T-helper 1 cell treated with Interleukin-12 subunit alpha and Interleukin-12 subunit beta and Interleukin-4 antibody, amounts not matched to agents 30 ng/mL and 1 ng/mL, for 36 hours (primary cell): ENCODE data around the gene CHPT1. TPM values are rescaled to one million over a fixed set of nuclear protein-coding genes. Genes with fewer than 3 reads are reported as not detected.
"Not testable (repeated sequence)": the region's sequence is repeated elsewhere in the genome, so short reads cannot be mapped to it uniquely, and the experiment has no call there.

Experiments used
- intact Hi-C: fragments of 100-400 bp; cut with micrococcal nuclease; formaldehyde crosslinking; loops from one replicate; pipeline ENCODE4 v1.15.1; 2024
- total RNA-seq: library from RNA; stranded (reverse); gene quantifications from 2 replicates; pipeline ENCODE4 v1.2.3, GENCODE V29; 2022

Gene CHPT1
- total RNA-seq, 1 donor from 2014 or later = 5.2 TPM

DNA sequence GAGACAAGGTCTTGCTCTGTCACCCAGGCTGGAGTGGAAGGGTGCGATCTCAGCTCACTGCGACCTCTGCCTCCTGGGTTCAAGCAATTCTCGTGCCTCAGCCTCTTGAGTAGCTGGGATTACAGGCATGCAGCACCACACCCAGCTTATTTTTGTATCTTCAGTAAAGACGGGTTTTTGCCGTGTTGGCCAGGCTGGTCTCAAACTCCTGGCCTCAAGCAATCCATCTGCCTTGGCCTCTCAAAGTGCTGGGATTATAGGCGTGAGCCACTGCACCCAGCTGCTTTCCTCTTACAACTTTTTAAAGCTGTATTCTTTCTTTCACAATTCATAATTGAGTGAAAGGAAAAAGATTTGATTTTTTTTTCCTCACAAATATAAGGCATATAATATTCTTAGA is 15.8 kb upstream of the CHPT1 start:
- intact Hi-C loops = not testable (repeated sequence)

DNA sequence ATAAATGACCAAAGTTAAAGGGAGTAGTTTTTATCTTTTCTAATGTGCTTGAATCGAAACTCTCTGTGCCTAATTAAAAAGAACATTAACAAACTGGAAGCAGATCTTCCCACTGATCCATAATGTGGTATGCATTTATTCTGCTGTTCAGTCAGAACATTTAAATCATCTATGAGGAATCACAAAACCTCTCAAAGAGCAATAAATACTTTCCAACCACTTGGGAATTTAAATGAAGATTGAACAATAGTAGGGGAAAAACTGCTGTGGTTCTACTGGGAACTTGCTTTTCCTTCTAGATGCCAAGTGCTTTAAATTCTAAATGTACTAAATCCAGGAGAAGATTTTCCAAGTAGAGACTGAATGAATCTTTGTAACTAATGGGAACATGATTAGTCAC is 12.3 kb upstream of the CHPT1 start:
- intact Hi-C loops = no loop called here

DNA sequence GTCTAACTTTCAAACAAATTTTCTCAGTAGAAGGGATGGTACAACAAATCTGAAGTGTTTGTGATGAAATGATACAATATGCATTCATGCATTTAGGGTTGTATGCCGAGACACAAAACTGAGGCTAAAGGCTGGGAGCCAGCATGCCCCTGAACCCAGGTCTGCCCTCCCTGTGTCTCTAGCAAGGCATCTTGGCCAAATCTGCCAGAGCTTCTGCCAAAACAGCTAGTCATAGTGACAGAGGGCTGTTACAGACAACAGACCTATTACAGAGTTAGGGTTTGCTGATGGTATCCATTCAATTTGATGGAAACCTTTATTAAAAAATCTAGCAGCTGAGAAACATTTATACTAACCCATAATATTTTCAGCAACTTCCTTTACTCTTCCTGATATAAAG is 11.3 kb upstream of the CHPT1 start:
- intact Hi-C loops = no loop called here

GRCh38 chr12:101690544-101691098 is 6.8 kb upstream of the CHPT1 start:
- intact Hi-C loops = loop anchor here (10.0 kb wide), 1 partner anchor 374 kb away; the partner anchor contains the start of gene WASHC3

GRCh38 chr12:101691503-101692096 is 5.8 kb upstream of the CHPT1 start:
- intact Hi-C loops = loop anchor here (10.0 kb wide), 1 partner anchor 373 kb away; the partner anchor contains the start of gene WASHC3

DNA sequence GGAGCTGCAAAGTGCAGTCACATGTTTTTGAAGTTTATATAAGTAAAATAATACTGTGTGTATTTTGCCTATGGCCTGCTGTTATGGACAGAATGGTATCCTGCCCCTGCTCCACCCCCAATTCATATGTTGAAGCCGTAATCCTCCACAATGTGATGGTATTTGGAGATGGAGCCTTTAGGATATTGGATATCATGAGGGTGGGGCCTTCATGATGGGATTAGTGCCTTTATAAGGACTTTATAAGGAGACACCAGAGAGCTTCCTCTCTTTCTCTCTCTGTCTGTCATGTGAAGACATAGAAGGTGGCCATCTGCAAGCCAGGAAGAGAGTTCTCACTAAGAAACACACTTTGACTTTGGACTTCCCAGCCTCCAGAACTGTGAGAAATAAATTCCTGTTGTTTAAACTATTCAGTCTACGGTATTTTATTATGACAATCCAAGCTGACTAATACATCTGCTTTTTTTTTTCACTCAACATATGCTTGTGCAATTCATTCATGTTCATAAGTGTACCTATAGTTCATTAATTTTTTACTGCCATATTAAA is 3.1 kb upstream of the CHPT1 start:
- intact Hi-C loops = loop anchor here (10.0 kb wide), 1 partner anchor 370 kb away; the partner anchor contains the start of gene WASHC3

DNA sequence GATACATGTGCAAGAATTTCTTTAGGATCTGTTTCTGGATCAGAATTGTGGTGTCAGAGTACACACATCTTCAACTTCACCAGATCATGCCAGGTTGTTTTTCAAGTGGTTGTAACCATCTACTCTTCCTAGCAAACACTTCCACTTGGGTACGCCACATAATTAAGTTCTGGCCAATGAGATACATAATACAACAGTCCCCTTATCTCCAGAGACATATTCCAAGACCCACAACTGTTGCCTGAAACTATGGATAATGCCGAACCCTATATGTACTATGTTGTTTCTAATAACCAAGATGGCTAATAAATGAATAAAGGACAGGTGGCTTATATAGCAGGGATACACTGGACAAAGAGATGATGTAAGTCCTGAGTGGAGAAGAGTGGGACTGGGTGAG is 2.5 kb upstream of the CHPT1 start:
- intact Hi-C loops = loop anchor here (5.0 to 10.0 kb wide), 2 partner anchors 370 to 427 kb away; partner anchors contain the start of genes NUP37, PARPBP and WASHC3

DNA sequence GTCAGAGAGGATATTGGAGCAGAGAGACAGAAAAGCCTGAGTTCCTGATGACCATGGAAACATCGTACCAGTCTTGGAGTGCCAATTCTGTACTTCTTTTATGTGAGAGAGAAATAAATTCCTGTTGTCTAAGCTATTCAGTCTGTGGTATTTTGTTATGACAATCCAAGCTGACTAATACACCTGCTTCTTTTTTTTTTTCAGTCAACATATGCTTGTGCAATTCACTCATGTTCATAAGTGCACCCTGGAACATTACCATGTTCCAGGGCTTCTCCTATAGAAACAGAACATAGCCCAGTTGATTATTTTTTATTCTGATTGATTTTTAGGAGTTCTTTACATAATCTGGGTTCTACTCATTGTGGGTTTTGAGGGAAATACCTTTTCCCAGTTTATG is 1.7 kb upstream of the CHPT1 start:
- intact Hi-C loops = loop anchor here (2.0 to 10.0 kb wide), 5 partner anchors 77 to 427 kb away; partner anchors contain the start of genes GNPTAB, NUP37, PARPBP and WASHC3

GRCh38 chr12:101696251-101697196 is 916 bp upstream of the CHPT1 start:
- intact Hi-C loops = loop anchor here (1.0 to 10.0 kb wide), 8 partner anchors 25 to 426 kb away; partner anchors contain the start of genes GNPTAB, NUP37, PARPBP and UTP20

- intact Hi-C loops = loop anchor here (1.0 to 10.0 kb wide), 9 partner anchors 27 to 424 kb away; partner anchors contain the start of genes GNPTAB, NUP37, PARPBP and UTP20
Observed at GRCh38 chr12:101697930-101698799, 725 bp downstream of the CHPT1 start.

GRCh38 chr12:101698800-101699347 is 1.4 kb downstream of the CHPT1 start:
- intact Hi-C loops = loop anchor here (2.0 to 10.0 kb wide), 3 partner anchors 60 to 423 kb away; partner anchors contain the start of genes NUP37, PARPBP and WASHC3

GRCh38 chr12:101700299-101700820 is 2.9 kb downstream of the CHPT1 start:
- intact Hi-C loops = no loop called here

DNA sequence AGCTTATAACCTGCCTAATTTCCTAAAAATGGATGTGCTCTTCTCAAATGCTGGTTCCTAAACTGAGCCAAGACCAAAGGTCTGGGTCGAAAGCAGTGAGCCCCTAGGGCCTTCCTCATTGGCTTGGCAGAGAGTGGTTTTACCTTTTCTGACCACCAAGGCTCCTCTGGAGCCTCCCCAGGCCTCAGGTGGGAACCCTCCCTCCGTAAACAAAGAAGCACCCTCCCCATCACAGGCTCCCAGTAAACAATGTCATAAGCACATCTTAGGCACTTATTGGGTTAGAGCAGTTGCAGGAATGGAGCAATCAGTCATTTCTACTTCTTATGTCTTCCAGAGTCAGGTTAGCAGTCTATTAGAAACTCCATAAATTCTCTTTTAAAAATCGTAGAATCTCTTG is 6.0 kb downstream of the CHPT1 start:
- intact Hi-C loops = no loop called here

GRCh38 chr12:101706403-101706802 is 9.0 kb downstream of the CHPT1 start:
- intact Hi-C loops = no loop called here

DNA sequence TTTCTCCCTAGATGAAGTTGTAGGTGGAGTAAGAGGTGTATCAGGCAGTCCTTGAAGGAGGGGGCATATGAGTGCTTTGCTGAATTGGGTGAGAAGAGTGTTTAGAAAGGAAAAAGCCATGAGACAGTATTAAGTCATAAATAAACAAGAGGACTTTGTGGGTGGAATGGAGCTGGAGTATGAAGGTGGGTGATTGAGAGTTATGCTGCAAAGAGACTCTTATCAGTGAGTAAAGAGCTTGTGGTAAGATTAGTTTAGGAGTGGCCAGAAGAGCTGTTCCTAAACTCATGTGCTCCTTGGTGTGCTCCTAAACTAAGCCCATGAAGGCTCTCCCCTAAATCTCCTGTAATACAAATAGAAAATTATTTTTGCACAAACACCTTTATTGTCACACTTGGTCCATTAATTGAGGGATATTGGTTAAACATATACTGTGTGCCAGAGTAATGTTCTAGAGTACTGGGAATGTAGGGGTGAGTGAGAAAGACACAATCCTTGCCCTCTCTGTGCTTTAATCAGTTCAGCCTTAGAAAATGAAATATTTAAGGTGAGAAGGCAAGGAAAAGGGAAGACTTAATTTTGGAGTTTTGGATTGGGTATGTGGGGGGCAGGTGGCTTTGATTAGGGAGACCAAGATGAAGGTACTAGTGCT is 9.8 kb downstream of the CHPT1 start:
- intact Hi-C loops = no loop called here

DNA sequence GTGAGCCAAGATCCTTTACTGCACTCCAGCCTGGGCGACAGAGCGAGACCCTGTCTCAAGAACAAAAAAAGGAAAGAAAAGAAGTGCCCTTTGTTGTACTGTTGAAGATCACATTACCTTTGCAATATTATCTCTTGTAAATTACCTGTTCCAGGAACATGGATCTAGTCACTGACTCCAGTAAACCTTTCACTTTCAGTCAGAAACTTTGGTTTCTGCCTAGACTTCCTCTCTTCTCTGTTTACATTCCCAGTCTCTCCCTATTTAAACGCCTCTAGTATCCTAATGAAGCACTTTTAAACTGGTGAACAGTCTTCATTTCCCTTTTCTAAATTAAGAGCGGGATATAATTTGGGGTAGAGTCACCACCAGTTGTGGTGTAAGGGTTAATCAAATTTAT is 12.8 kb downstream of the CHPT1 start:
- intact Hi-C loops = no loop called here

DNA sequence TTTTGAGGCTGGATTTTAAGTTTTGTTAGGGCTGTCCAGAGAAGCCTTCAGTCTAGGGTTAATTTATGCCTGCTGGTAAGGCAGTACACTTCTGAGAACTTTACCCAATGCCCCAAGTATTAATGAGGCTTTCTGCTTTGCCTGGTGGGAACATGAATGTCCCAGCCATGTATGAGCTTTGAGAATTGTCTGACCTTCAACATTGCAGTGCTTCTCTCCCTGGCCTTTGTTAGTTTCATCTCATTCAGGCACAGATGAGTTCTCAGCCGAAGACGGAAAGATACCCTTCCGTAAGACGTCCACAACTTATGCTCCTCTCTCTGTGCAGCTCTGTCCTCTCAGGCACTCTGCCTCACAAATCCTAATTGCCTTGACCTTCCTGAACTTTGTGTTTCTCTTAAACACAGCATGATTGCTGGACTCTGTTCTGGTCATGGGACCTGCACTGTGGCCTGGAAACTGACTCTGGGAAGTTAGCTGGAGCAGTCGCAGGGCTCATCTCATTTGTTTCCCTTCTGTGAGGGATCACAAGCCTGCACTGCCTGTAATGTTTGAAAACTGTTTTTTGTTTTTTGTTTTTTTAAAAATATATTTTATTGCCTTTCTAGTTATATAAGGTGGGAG is 15.7 kb downstream of the CHPT1 start:
- intact Hi-C loops = no loop called here

GRCh38 chr12:101713930-101714329 is 16.5 kb downstream of the CHPT1 start:
- intact Hi-C loops = no loop called here
